H9 (cell line): Measurements from ENCODE around the gene CRHR2. TPM values are rescaled to one million over a fixed set of nuclear protein-coding genes. Genes with fewer than 3 reads are reported as not detected.

Experiments used
- DNase-seq: peaks from one replicate; pipeline ENCODE4 v3.0.0-alpha.2; 2017
- H2AFZ ChIP-seq: one replicate; pipeline ENCODE4 v1.6.1; 2013; ENCODE audit warnings: mild to moderate bottlenecking, low read length, control low read depth, moderate library complexity
- H2AK5ac ChIP-seq: 2 replicates; pipeline ENCODE4 v1.6.1; 2013; ENCODE audit warnings: low read length, control low read depth, mixed read lengths; ENCODE audit not compliant: insufficient read length
- H2BK120ac ChIP-seq: one replicate; pipeline ENCODE4 v1.6.1; 2013; ENCODE audit warnings: low read depth, mild to moderate bottlenecking, low read length, control low read depth, inconsistent platforms; ENCODE audit not compliant: poor library complexity, severe bottlenecking
- H2BK12ac ChIP-seq: 2 replicates; pipeline ENCODE4 v1.6.1; 2013; ENCODE audit warnings: low read length, control low read depth, mixed read lengths, low read depth; ENCODE audit not compliant: insufficient read length
- H2BK15ac ChIP-seq: 2 replicates; pipeline ENCODE4 v1.6.1; 2013; ENCODE audit warnings: low read depth, low read length, control low read depth
- H2BK20ac ChIP-seq: one replicate; pipeline ENCODE4 v1.6.1; 2013; ENCODE audit warnings: low read depth, mild to moderate bottlenecking, low read length, control low read depth, inconsistent platforms; ENCODE audit not compliant: poor library complexity, severe bottlenecking
- H2BK5ac ChIP-seq: 2 replicates; pipeline ENCODE4 v1.6.1; 2013; ENCODE audit warnings: low read length, control low read depth, mixed read lengths; ENCODE audit not compliant: insufficient read length
- H3K14ac ChIP-seq: 2 replicates; pipeline ENCODE4 v1.6.1; 2013; ENCODE audit warnings: low read length, control low read depth; ENCODE audit not compliant: insufficient read depth
- H3K18ac ChIP-seq: 2 replicates; pipeline ENCODE4 v1.6.1; 2013; ENCODE audit warnings: low read depth, mild to moderate bottlenecking, mixed read lengths, low read length, control low read depth; ENCODE audit not compliant: insufficient read length
- H3K23ac ChIP-seq: 2 replicates; pipeline ENCODE4 v1.6.1; 2013; ENCODE audit warnings: low read length, control low read depth, mixed read lengths, low read depth; ENCODE audit not compliant: insufficient read length
- H3K23me2 ChIP-seq: 2 replicates; pipeline ENCODE4 v1.6.1; 2013; ENCODE audit warnings: low read depth, mild to moderate bottlenecking, mixed read lengths, low read length, control low read depth; ENCODE audit not compliant: insufficient read length, poor library complexity, severe bottlenecking
- H3K27ac ChIP-seq: 2 replicates; pipeline ENCODE4 v1.5.1; 2013; ENCODE audit warnings: low read length, control low read depth, mixed read lengths, low read depth; ENCODE audit not compliant: insufficient read length
- H3K27me3 ChIP-seq: 2 replicates; pipeline ENCODE4 v1.6.1; 2013; ENCODE audit warnings: low read length, control low read depth, inconsistent platforms; ENCODE audit not compliant: insufficient read depth
- H3K4ac ChIP-seq: 2 replicates; pipeline ENCODE4 v1.6.1; 2013; ENCODE audit warnings: low read depth, mild to moderate bottlenecking, control low read depth, inconsistent platforms, low read length, moderate library complexity
- H3K4me1 ChIP-seq: 2 replicates; pipeline ENCODE4 v1.6.1; 2013; ENCODE audit warnings: low read length, control low read depth, inconsistent platforms; ENCODE audit not compliant: insufficient read depth
- H3K4me2 ChIP-seq: 2 replicates; pipeline ENCODE4 v1.6.1; 2013; ENCODE audit warnings: low read length, control low read depth, mixed read lengths; ENCODE audit not compliant: insufficient read length, insufficient read depth
- H3K56ac ChIP-seq: 2 replicates; pipeline ENCODE4 v1.6.1; 2013; ENCODE audit warnings: low read depth, mild to moderate bottlenecking, mixed read lengths, low read length, control low read depth; ENCODE audit not compliant: insufficient read length
- H3K79me1 ChIP-seq: 2 replicates; pipeline ENCODE4 v1.6.1; 2013; ENCODE audit warnings: low read depth, mild to moderate bottlenecking, moderate library complexity, low read length, control low read depth, inconsistent platforms; ENCODE audit not compliant: insufficient read depth, poor library complexity, severe bottlenecking
- H3K79me2 ChIP-seq: 2 replicates; pipeline ENCODE4 v1.6.1; 2013; ENCODE audit warnings: low read length, control low read depth, inconsistent platforms; ENCODE audit not compliant: insufficient read depth
- H3K9ac ChIP-seq: 2 replicates; pipeline ENCODE4 v1.6.1; 2013; ENCODE audit warnings: low read length, control low read depth, mixed read lengths; ENCODE audit not compliant: insufficient read length; ENCODE audit errors: extremely low read depth
- H3K9me3 ChIP-seq: one replicate; pipeline ENCODE4 v1.6.1; 2013; ENCODE audit warnings: low read depth, low read length, inconsistent platforms; ENCODE audit not compliant: control insufficient read depth
- H3T11ph ChIP-seq: one replicate; pipeline ENCODE4 v1.6.1; 2013; ENCODE audit warnings: mild to moderate bottlenecking, low read length, control low read depth, inconsistent platforms
- H4K20me1 ChIP-seq: one replicate; pipeline ENCODE4 v1.6.1; 2013; ENCODE audit not compliant: control insufficient read depth, insufficient read length, insufficient read depth
- H4K5ac ChIP-seq: 2 replicates; pipeline ENCODE4 v1.6.1; 2013; ENCODE audit warnings: low read depth, mild to moderate bottlenecking, mixed read lengths, low read length, control low read depth; ENCODE audit not compliant: insufficient read length
- H4K8ac ChIP-seq: replicated peaks from 2 replicates; pipeline ENCODE4 v1.6.1; 2013; ENCODE audit warnings: low read length, control low read depth, mixed read lengths, low read depth; ENCODE audit not compliant: insufficient read length
- H4K91ac ChIP-seq: 2 replicates; pipeline ENCODE4 v1.6.1; 2013; ENCODE audit warnings: low read depth, mild to moderate bottlenecking, moderate library complexity, mixed read lengths, low read length, control low read depth; ENCODE audit not compliant: insufficient read length
- H3K27ac Mint-ChIP-seq, 3 experiments: 2 replicates in 2 of 3; 3 replicates in 1 of 3; pipeline ENCODE4 v1.8.0; 2020 to 2021; ENCODE audit warnings: mixed read lengths in 3 of 3, mild to moderate bottlenecking in 1 of 3, moderate library complexity in 1 of 3
- H3K27me3 Mint-ChIP-seq: 2 replicates; pipeline ENCODE4 v1.8.0; 2021; ENCODE audit warnings: low read depth, mild to moderate bottlenecking, moderate library complexity, mixed read lengths
- H3K36me3 Mint-ChIP-seq, 3 experiments: 2 replicates in 2 of 3; 3 replicates in 1 of 3; pipeline ENCODE4 v1.8.0; 2020 to 2021; ENCODE audit warnings: low read depth in 3 of 3, mixed read lengths in 3 of 3; ENCODE audit not compliant: insufficient read depth in 1 of 3
- H3K4me1 Mint-ChIP-seq, 2 experiments: 2 replicates each; pipeline ENCODE4 v1.8.0; 2020; ENCODE audit warnings: mixed read lengths in 2 of 2
- H3K4me3 Mint-ChIP-seq, 2 experiments: 2 replicates in 1 of 2; 3 replicates in 1 of 2; pipeline ENCODE4 v1.8.0; 2020 to 2021; ENCODE audit warnings: mild to moderate bottlenecking in 2 of 2, mixed read lengths in 2 of 2, moderate library complexity in 1 of 2
- H3K9me3 Mint-ChIP-seq, 2 experiments: 2 replicates in 1 of 2; 3 replicates in 1 of 2; pipeline ENCODE4 v1.8.0; 2020; ENCODE audit warnings: mild to moderate bottlenecking in 2 of 2, mixed read lengths in 2 of 2, moderate library complexity in 1 of 2
- CTCF ChIP-seq: fragments of 200-600 bp; sonication (generic); conservative IDR thresholded peaks from 3 replicates; pipeline ENCODE4 v1.8.0; 2021; ENCODE audit warnings: antibody characterized with exemption, mild to moderate bottlenecking
- WGBS: extraction: QIAGEN DNeasy Blood & Tissue Kit; methylation state at CpG from one replicate; pipeline ENCODE4 v1.1.7; 2013; ENCODE audit warnings: missing lambda C conversion rate, low lambda C conversion rate, mixed read lengths; ENCODE audit not compliant: insufficient read length; ENCODE audit errors: extremely low coverage; 5-methylcytosine and 5-hydroxymethylcytosine counted together
- total RNA-seq: library from RNA; stranded (reverse); gene quantifications from 2 replicates; pipeline ENCODE4 v1.2.1, GENCODE V29; 2021

CRHR2 gene
- total RNA-seq, 1 experiment from 2014 or later, result 0.07 TPM

GRCh38 chr7:30663414-30663813 is 18.8 kb downstream of the CRHR2 start:
- no peak overlapping the region for H4K5ac ChIP-seq
- no peaks in the 10 kb centered on the region for H4K20me1 ChIP-seq
- no peaks in the 10 kb centered on the region; the same call in 1 of the 2 replicates for H3K27me3 Mint-ChIP-seq
- no peaks in the 10 kb centered on the region for H3K36me3 Mint-ChIP-seq
- H2AFZ ChIP-seq, result no peak overlapping the region
- no peak overlapping the region for H2BK12ac ChIP-seq
- no peak overlapping the region for H3K18ac ChIP-seq
- WGBS, result no CpG with 5 or more reads among the region's 4 CpGs
- H2AK5ac ChIP-seq, result no peak overlapping the region
- H2BK5ac ChIP-seq, result no peak overlapping the region
- no peak overlapping the region for H3K56ac ChIP-seq
- H2BK120ac ChIP-seq, result no peak overlapping the region
- DNase-seq, result no peak
- no peaks in the 10 kb centered on the region for H3K79me2 ChIP-seq
- H3K4me2 ChIP-seq, result no peak overlapping the region
- peaks cover 11 to 16% of the 10 kb centered on the region in 2 experiments for H3K4me1 Mint-ChIP-seq
- no peak overlapping the region for H4K91ac ChIP-seq
- H3T11ph ChIP-seq, result no peak overlapping the region
- H3K9ac ChIP-seq, result no peak overlapping the region
- no peak overlapping the region for H3K27ac Mint-ChIP-seq
- H3K14ac ChIP-seq, result no peak overlapping the region
- no peaks in the 10 kb centered on the region for H3K4me1 ChIP-seq
- H4K8ac ChIP-seq, result no peak overlapping the region
- H3K79me1 ChIP-seq, result no peaks in the 10 kb centered on the region
- TF ChIP-seq CTCF, result peak; percentile 23; the same call in 1 of the 3 replicates
- no peaks in the 10 kb centered on the region for H3K27me3 ChIP-seq
- H3K23ac ChIP-seq, result no peak overlapping the region
- H3K4ac ChIP-seq, result no peak overlapping the region
- H2BK20ac ChIP-seq, result no peak overlapping the region
- no peak overlapping the region for H3K27ac ChIP-seq
- H3K23me2 ChIP-seq, result no peaks in the 10 kb centered on the region
- no peaks in the 10 kb centered on the region for H3K9me3 ChIP-seq
- H2BK15ac ChIP-seq, result no peak overlapping the region
- no peaks in the 10 kb centered on the region for H3K9me3 Mint-ChIP-seq
- H3K4me3 Mint-ChIP-seq, result no peak overlapping the region
